ENCODE data around the gene TIGD1. TPM values are rescaled to one million over a fixed set of nuclear protein-coding genes. Genes with fewer than 3 reads are reported as not detected.

Gene TIGD1
- polyA plus RNA-seq, 1 donor (not counting 4 experiments of a cell fraction or from before 2014, with no cell fraction given): 2.3 TPM

DNA sequence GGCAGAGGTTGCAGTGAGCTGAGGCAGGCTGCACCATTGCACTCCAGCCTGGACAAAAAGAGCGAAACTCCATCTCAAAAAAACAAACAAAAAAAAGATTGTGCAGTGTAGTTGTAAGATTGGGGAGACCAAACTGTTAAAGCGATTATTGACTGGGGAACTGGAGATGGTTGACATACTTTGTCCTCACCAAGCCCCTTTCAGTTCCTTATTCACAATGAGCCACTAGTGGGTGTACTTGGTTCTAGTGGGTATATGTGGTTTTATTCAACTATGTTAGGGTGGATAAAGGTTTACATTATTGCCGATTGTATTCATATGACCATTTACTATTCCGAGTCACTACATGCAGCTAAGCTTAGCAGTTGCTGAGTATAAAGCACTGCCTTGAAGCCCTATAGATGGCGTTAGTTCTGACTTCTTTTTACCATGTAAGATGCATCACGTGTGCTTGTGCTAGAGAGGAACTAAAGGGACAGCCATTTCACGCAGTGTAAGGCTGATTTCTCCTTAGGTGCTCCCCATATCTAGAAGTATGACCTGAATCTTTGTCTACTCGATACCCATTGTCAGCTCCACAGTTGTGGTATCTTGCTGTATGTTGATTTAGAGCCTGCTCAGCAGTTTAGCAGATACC, 12.3 kb upstream of the TIGD1 start:
- no peak overlapping the region for H2AFZ ChIP-seq (ENCODE audit: control insufficient read depth, low read length)
- H4K20me1 ChIP-seq (ENCODE audit: control insufficient read depth, extremely low read depth, insufficient read depth, low read length): no peaks in the 10 kb centered on the region
- peaks cover 24 to 26% of the 10 kb centered on the region in 2 experiments for H3K36me3 ChIP-seq (ENCODE audit: control insufficient read depth in 2 of 2, extremely low read depth in 1 of 2, insufficient read depth in 2 of 2, low read length in 2 of 2)
- no peak for FAIRE-seq
- no peaks in the 10 kb centered on the region for H3K79me2 ChIP-seq (ENCODE audit: control insufficient read depth, insufficient read depth, low read length)
- no peak for DNase-seq (ENCODE audit: low read depth, low spot score)
- H3K27me3 ChIP-seq (ENCODE audit: control insufficient read depth, extremely low read depth, insufficient read depth, low read length): no peaks in the 10 kb centered on the region
- H3K27ac ChIP-seq (ENCODE audit: control insufficient read depth, insufficient read depth, low read length): no peak overlapping the region
- dilution Hi-C loops (cut with MboI; ENCODE audit: extremely low pct_ligation_motif_present, low sequenced_read_pairs): no loop called here
- H3K9me1 ChIP-seq (ENCODE audit: control insufficient read depth, extremely low read depth, insufficient read depth, low read length): no peaks in the 10 kb centered on the region
- no peak overlapping the region for H3K9ac ChIP-seq (ENCODE audit: control insufficient read depth, extremely low read depth, insufficient read depth, low read length)
- peaks cover 5% of the 10 kb centered on the region for H3K4me1 ChIP-seq (ENCODE audit: control insufficient read depth, extremely low read depth, insufficient read depth, low read length)
- no peaks in the 10 kb centered on the region for H3K9me3 ChIP-seq (ENCODE audit: control insufficient read depth, low read depth, low read length)
- H3K4me3 ChIP-seq (ENCODE audit: control insufficient read depth in 2 of 3, extremely low read depth in 1 of 3, insufficient read depth in 2 of 3, low read depth in 1 of 3, low read length in 3 of 3): no peak overlapping the region
- H3K4me2 ChIP-seq (ENCODE audit: control insufficient read depth, extremely low read depth, insufficient read depth, low read depth, low read length): no peak overlapping the region
- no peak for TF ChIP-seq EZH2 (IDR thresholded peaks at IDR 0.05; ENCODE audit: low read length)
- TF ChIP-seq, protein P1, sequence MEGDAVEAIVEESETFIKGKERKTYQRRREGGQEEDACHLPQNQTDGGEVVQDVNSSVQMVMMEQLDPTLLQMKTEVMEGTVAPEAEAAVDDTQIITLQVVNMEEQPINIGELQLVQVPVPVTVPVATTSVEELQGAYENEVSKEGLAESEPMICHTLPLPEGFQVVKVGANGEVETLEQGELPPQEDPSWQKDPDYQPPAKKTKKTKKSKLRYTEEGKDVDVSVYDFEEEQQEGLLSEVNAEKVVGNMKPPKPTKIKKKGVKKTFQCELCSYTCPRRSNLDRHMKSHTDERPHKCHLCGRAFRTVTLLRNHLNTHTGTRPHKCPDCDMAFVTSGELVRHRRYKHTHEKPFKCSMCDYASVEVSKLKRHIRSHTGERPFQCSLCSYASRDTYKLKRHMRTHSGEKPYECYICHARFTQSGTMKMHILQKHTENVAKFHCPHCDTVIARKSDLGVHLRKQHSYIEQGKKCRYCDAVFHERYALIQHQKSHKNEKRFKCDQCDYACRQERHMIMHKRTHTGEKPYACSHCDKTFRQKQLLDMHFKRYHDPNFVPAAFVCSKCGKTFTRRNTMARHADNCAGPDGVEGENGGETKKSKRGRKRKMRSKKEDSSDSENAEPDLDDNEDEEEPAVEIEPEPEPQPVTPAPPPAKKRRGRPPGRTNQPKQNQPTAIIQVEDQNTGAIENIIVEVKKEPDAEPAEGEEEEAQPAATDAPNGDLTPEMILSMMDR (optimal IDR thresholded peaks at IDR 0.05 in 1 of 3, IDR thresholded peaks at IDR 0.05 in 1 of 3, conservative IDR thresholded peaks at IDR 0.05 in 1 of 3; ENCODE audit: extremely low read depth in 1 of 3, insufficient read depth in 2 of 3, low read length in 3 of 3): no peak

DNA sequence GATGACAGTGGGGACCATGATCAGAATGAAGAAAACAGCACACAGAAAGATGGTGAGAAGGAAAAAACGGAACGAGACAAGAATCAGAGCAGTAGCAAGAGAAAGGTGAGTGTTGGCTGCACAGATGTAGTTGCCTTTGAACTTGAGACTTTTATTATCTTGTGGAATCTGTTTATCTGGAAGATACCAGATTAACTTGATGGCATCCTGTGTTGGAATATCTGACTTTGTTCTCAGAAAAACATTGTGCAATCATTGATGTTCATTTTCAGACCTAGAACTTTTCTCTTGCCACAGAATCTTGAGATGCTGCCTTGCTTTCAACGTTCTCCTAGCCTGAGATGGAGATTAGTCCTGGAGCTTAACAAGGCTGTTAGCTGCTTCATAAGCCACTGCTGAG, 6.1 kb upstream of the TIGD1 start:
- no peak overlapping the region for H2AFZ ChIP-seq (ENCODE audit: control insufficient read depth, low read length)
- peaks cover under 1% of the 10 kb centered on the region for H4K20me1 ChIP-seq (ENCODE audit: control insufficient read depth, extremely low read depth, insufficient read depth, low read length)
- dilution Hi-C loops (cut with MboI; ENCODE audit: extremely low pct_ligation_motif_present, low sequenced_read_pairs): no loop called here
- peaks cover 17 to 22% of the 10 kb centered on the region in 2 experiments for H3K36me3 ChIP-seq (ENCODE audit: control insufficient read depth in 2 of 2, extremely low read depth in 1 of 2, insufficient read depth in 2 of 2, low read length in 2 of 2)
- no peak overlapping the region for H3K27ac ChIP-seq (ENCODE audit: control insufficient read depth, insufficient read depth, low read length)
- FAIRE-seq (no peak), DNase-seq (ENCODE audit: low read depth, low spot score) (no peak)
- no peaks in the 10 kb centered on the region for H3K27me3 ChIP-seq (ENCODE audit: control insufficient read depth, extremely low read depth, insufficient read depth, low read length)
- no peak overlapping the region for H3K4me3 ChIP-seq (ENCODE audit: control insufficient read depth in 2 of 3, extremely low read depth in 1 of 3, insufficient read depth in 2 of 3, low read depth in 1 of 3, low read length in 3 of 3)
- no peak overlapping the region for H3K9ac ChIP-seq (ENCODE audit: control insufficient read depth, extremely low read depth, insufficient read depth, low read length)
- peaks cover 53% of the 10 kb centered on the region for H3K79me2 ChIP-seq (ENCODE audit: control insufficient read depth, insufficient read depth, low read length)
- peaks cover 2% of the 10 kb centered on the region for H3K9me1 ChIP-seq (ENCODE audit: control insufficient read depth, extremely low read depth, insufficient read depth, low read length)
- peaks cover 5% of the 10 kb centered on the region for H3K4me1 ChIP-seq (ENCODE audit: control insufficient read depth, extremely low read depth, insufficient read depth, low read length)
- H3K9me3 ChIP-seq (ENCODE audit: control insufficient read depth, low read depth, low read length): no peaks in the 10 kb centered on the region
- TF ChIP-seq, protein P1 (optimal IDR thresholded peaks at IDR 0.05 in 1 of 3, IDR thresholded peaks at IDR 0.05 in 1 of 3, conservative IDR thresholded peaks at IDR 0.05 in 1 of 3; ENCODE audit: extremely low read depth in 1 of 3, insufficient read depth in 2 of 3, low read length in 3 of 3): no peak
- TF ChIP-seq EZH2 (IDR thresholded peaks at IDR 0.05; ENCODE audit: low read length): no peak
- H3K4me2 ChIP-seq (ENCODE audit: control insufficient read depth, extremely low read depth, insufficient read depth, low read depth, low read length): no peak overlapping the region

Data from keratinocyte (primary cell).